Measurements from ENCODE around the gene DYDC2.

- TF ChIP-seq, protein P1, sequence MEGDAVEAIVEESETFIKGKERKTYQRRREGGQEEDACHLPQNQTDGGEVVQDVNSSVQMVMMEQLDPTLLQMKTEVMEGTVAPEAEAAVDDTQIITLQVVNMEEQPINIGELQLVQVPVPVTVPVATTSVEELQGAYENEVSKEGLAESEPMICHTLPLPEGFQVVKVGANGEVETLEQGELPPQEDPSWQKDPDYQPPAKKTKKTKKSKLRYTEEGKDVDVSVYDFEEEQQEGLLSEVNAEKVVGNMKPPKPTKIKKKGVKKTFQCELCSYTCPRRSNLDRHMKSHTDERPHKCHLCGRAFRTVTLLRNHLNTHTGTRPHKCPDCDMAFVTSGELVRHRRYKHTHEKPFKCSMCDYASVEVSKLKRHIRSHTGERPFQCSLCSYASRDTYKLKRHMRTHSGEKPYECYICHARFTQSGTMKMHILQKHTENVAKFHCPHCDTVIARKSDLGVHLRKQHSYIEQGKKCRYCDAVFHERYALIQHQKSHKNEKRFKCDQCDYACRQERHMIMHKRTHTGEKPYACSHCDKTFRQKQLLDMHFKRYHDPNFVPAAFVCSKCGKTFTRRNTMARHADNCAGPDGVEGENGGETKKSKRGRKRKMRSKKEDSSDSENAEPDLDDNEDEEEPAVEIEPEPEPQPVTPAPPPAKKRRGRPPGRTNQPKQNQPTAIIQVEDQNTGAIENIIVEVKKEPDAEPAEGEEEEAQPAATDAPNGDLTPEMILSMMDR (conservative IDR thresholded peaks at IDR 0.05) = no peak
- TF ChIP-seq EZH2 (IDR thresholded peaks at IDR 0.05; ENCODE audit: low read depth) = no peak
Measured at GRCh38 chr10:80344276-80344675, 12.3 kb upstream of the DYDC2 start.

Measured in PC-9 (cell line).